ENCODE results near the gene GRK6. TPM values are rescaled to one million over a fixed set of nuclear protein-coding genes. Genes with fewer than 3 reads are reported as not detected.

Gene GRK6
- total and polyA plus RNA-seq, 3 donors from 2014 or later = 32.6 to 57.0 (median 51.8) TPM

- Histone ChIP-seq H3K27me3 (no peaks in the 10 kb centered on the region), H3K27ac (no peak overlapping the region), H3K9me3 (no peaks in the 10 kb centered on the region), H3K4me3 (no peak overlapping the region), H3K36me3 (ENCODE audit: low read depth, missing control alignments) (no peaks in the 10 kb centered on the region), H3K4me1 (peaks cover 7% of the 10 kb centered on the region)
- TF ChIP-seq POLR2A (IDR thresholded peaks at IDR 0.05) (no peak), CTCF (IDR thresholded peaks at IDR 0.05) (no peak)
- DNase-seq = no peak
- intact Hi-C loops (cut with DNase I; ENCODE audit: low total_unique reads) = no loop called here
- WGBS, 2 donors = 83 to 96% methylated on average over 8 to 18 of the region's 18 CpGs
Observed at GRCh38 chr5:177432143-177432838, 5.8 kb downstream of the GRK6 start.

- TF ChIP-seq POLR2A (IDR thresholded peaks at IDR 0.05) (no peak), CTCF (IDR thresholded peaks at IDR 0.05) (no peak)
- Histone ChIP-seq H3K4me1 (no peaks in the 10 kb centered on the region), H3K27me3 (no peaks in the 10 kb centered on the region), H3K4me3 (no peak overlapping the region), H3K27ac (no peak overlapping the region), H3K9me3 (no peaks in the 10 kb centered on the region), H3K36me3 (ENCODE audit: low read depth, missing control alignments) (no peaks in the 10 kb centered on the region)
- DNase-seq = no peak
- WGBS, 2 donors = 93 to 94% methylated on average over 17 to 25 of the region's 25 CpGs
- intact Hi-C loops (cut with DNase I; ENCODE audit: low total_unique reads) = no loop called here
Observed at GRCh38 chr5:177432839-177433657, 6.6 kb downstream of the GRK6 start.

DNA sequence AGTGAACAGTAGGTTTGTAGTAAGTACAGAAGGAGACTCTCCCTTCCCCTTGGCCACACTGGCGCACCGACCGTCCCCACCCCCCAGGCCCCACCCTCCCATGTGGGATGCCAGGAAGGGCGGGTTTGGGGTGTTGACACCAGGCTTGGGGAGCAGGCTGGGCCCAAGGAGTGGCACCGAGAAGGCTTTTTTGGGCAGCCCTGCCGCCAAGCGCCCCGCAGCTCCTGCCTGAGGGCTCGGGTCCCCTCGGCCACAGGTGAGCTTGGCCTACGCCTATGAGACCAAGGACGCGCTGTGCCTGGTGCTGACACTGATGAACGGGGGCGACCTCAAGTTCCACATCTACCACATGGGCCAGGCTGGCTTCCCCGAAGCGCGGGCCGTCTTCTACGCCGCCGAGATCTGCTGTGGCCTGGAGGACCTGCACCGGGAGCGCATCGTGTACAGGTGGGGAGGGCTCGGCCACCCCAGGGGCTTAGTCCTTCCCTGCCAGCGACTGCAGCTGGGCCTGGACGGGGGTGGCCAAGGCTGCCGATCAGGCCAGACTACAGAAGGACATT is 7.3 kb downstream of the GRK6 start:
- Histone ChIP-seq H3K4me1 (no peaks in the 10 kb centered on the region), H3K9me3 (no peaks in the 10 kb centered on the region), H3K36me3 (ENCODE audit: low read depth, missing control alignments) (no peaks in the 10 kb centered on the region), H3K4me3 (no peak overlapping the region), H3K27ac (no peak overlapping the region), H3K27me3 (no peaks in the 10 kb centered on the region)
- DNase-seq = no peak
- intact Hi-C loops (cut with DNase I; ENCODE audit: low total_unique reads) = no loop called here
- WGBS, 2 donors = 89 to 94% methylated on average over 19 to 29 of the region's 29 CpGs
- TF ChIP-seq POLR2A (IDR thresholded peaks at IDR 0.05) = no peak
- no peak for TF ChIP-seq CTCF (IDR thresholded peaks at IDR 0.05)

- Histone ChIP-seq H3K36me3 (ENCODE audit: low read depth, missing control alignments) (no peaks in the 10 kb centered on the region), H3K9me3 (no peaks in the 10 kb centered on the region), H3K27ac (no peak overlapping the region), H3K27me3 (no peaks in the 10 kb centered on the region), H3K4me3 (no peak overlapping the region), H3K4me1 (no peaks in the 10 kb centered on the region)
- 82 to 90% methylated on average over 2 to 8 of the region's 8 CpGs for WGBS, 2 donors
- DNase-seq = no peak
- no peak for TF ChIP-seq CTCF (IDR thresholded peaks at IDR 0.05)
- TF ChIP-seq POLR2A (IDR thresholded peaks at IDR 0.05) = no peak
- intact Hi-C loops (cut with DNase I; ENCODE audit: low total_unique reads) = no loop called here
Observed at GRCh38 chr5:177434437-177434836, 8.0 kb downstream of the GRK6 start.
